Measurements from ENCODE around the gene ARHGEF11.

- TF ChIP-seq CTCF (IDR thresholded peaks at IDR 0.05) (no peak), POLR2A (IDR thresholded peaks at IDR 0.05) (no peak), POLR2AphosphoS5 (IDR thresholded peaks at IDR 0.05) (no peak)
Measured at GRCh38 chr1:156963621-156964020, 81.9 kb downstream of the ARHGEF11 start.
